Ishikawa (cell line): ENCODE results near the gene ABAT.

ENCODE experiments used
- CEBPB ChIP-seq: IDR thresholded peaks from 2 replicates; pipeline ENCODE4 v1.6.1; 2012
- CREB1 ChIP-seq: IDR thresholded peaks from 2 replicates; pipeline ENCODE4 v1.6.1; 2012; ENCODE audit warnings: low read depth
- EGR1 ChIP-seq: IDR thresholded peaks from 2 replicates; pipeline ENCODE4 v1.6.1; 2012
- EP300 ChIP-seq: IDR thresholded peaks from 2 replicates; pipeline ENCODE4 v1.6.1; 2012; ENCODE audit warnings: borderline replicate concordance
- FOXM1 ChIP-seq: IDR thresholded peaks from 2 replicates; pipeline ENCODE4 v1.6.1; 2012; ENCODE audit warnings: low read depth, borderline replicate concordance
- MAX ChIP-seq: IDR thresholded peaks from 2 replicates; pipeline ENCODE4 v1.6.1; 2012
- NFIC ChIP-seq: IDR thresholded peaks from 2 replicates; pipeline ENCODE4 v1.6.1; 2012
- RAD21 ChIP-seq: IDR thresholded peaks from 2 replicates; pipeline ENCODE4 v1.6.1; 2012; ENCODE audit warnings: low read depth
- REST ChIP-seq: IDR thresholded peaks from 2 replicates; pipeline ENCODE4 v1.6.1; 2012; ENCODE audit warnings: low read depth, mild to moderate bottlenecking
- TAF1 ChIP-seq: IDR thresholded peaks from 2 replicates; pipeline ENCODE4 v1.6.1; 2012; ENCODE audit warnings: low read depth, mild to moderate bottlenecking
- TCF12 ChIP-seq: IDR thresholded peaks from 2 replicates; pipeline ENCODE4 v1.6.1; 2012; ENCODE audit warnings: low read depth
- TEAD4 ChIP-seq: IDR thresholded peaks from 2 replicates; pipeline ENCODE4 v1.6.1; 2012
- USF1 ChIP-seq: IDR thresholded peaks from 2 replicates; pipeline ENCODE4 v1.6.1; 2012
- YY1 ChIP-seq: IDR thresholded peaks from 2 replicates; pipeline ENCODE4 v1.6.1; 2012; ENCODE audit warnings: low read depth
- ZBTB7A ChIP-seq: IDR thresholded peaks from 2 replicates; pipeline ENCODE4 v1.6.1; 2012; ENCODE audit warnings: low read depth

The ABAT gene

GRCh38 chr16:8665529-8665928, 8.9 kb upstream of the ABAT start:
- TF ChIP-seq TAF1 = no peak
- TF ChIP-seq FOXM1 = no peak
- TF ChIP-seq ZBTB7A = no peak
- TF ChIP-seq TEAD4 = no peak
- TF ChIP-seq YY1 = no peak
- TF ChIP-seq TCF12 = no peak
- TF ChIP-seq NFIC = no peak
- no peak for TF ChIP-seq CREB1
- TF ChIP-seq CEBPB = no peak
- no peak for TF ChIP-seq USF1
- TF ChIP-seq EP300 = no peak
- TF ChIP-seq RAD21 = no peak
- TF ChIP-seq EGR1 = no peak
- no peak for TF ChIP-seq MAX

GRCh38 chr16:8667492-8667891, 6.9 kb upstream of the ABAT start:
- TF ChIP-seq REST (peak; percentile 73), YY1 (no peak), TCF12 (no peak), FOXM1 (no peak), EP300 (no peak), CEBPB (no peak), EGR1 (no peak)

GRCh38 chr16:8668113-8668512, 6.3 kb upstream of the ABAT start:
- TF ChIP-seq EP300 = no peak
- no peak for TF ChIP-seq CREB1
- TF ChIP-seq REST = no peak
- TF ChIP-seq MAX = no peak
- TF ChIP-seq YY1 = no peak
- TF ChIP-seq EGR1 = no peak
- TF ChIP-seq USF1 = no peak

- TF ChIP-seq ZBTB7A (no peak), FOXM1 (no peak), CREB1 (no peak)
Measured at GRCh38 chr16:8669481-8669880, 4.9 kb upstream of the ABAT start.

GRCh38 chr16:8670014-8670560, 4.3 kb upstream of the ABAT start:
- TF ChIP-seq FOXM1 (no peak), TAF1 (no peak), REST (no peak), YY1 (no peak), CREB1 (no peak), TEAD4 (no peak), TCF12 (no peak), RAD21 (no peak)
